ENCODE results near the gene C6orf132. TPM values are rescaled to one million over a fixed set of nuclear protein-coding genes. Genes with fewer than 3 reads are reported as not detected.
A peak's percentile ranks its signal among the peaks of the same experiment; 100 is the strongest.
"Not testable (repeated sequence)": the region's sequence is repeated elsewhere in the genome, so short reads cannot be mapped to it uniquely, and the experiment has no call there.

Gene C6orf132
- total RNA-seq, 1 experiment from 2014 or later = 1.6 TPM

- no peak for DNase-seq (ENCODE audit: low read depth)
- in situ Hi-C loops (cut with HindIII; ENCODE audit: low pct_unique_long_range_greater_than_20kb, low sequenced_read_pairs) = no loop called here
These were observed 21.6 kb upstream of the C6orf132 start for GRCh38 chr6:42163981-42164380.

- DNase-seq (ENCODE audit: low read depth) = no peak
- in situ Hi-C loops (cut with HindIII; ENCODE audit: low pct_unique_long_range_greater_than_20kb, low sequenced_read_pairs) = no loop called here
These were observed 20.4 kb upstream of the C6orf132 start for GRCh38 chr6:42162812-42163211.

- DNase-seq (ENCODE audit: low read depth) = no peak
- in situ Hi-C loops (cut with HindIII; ENCODE audit: low pct_unique_long_range_greater_than_20kb, low sequenced_read_pairs) = no loop called here
These were observed 20.0 kb upstream of the C6orf132 start for GRCh38 chr6:42162384-42162783.

GRCh38 chr6:42159431-42160024 lies 17.1 kb upstream of the C6orf132 start:
- in situ Hi-C loops (cut with HindIII; ENCODE audit: low pct_unique_long_range_greater_than_20kb, low sequenced_read_pairs) = no loop called here
- DNase-seq (ENCODE audit: low read depth) = no peak

- in situ Hi-C loops (cut with HindIII; ENCODE audit: low pct_unique_long_range_greater_than_20kb, low sequenced_read_pairs) = no loop called here
These were observed 16.2 kb upstream of the C6orf132 start for GRCh38 chr6:42158631-42159030.

GRCh38 chr6:42158011-42158410 lies 15.6 kb upstream of the C6orf132 start:
- in situ Hi-C loops (cut with HindIII; ENCODE audit: low pct_unique_long_range_greater_than_20kb, low sequenced_read_pairs) = no loop called here
- no peak for DNase-seq (ENCODE audit: low read depth)

More at GRCh38 chr6:42158631-42159030, 16.2 kb upstream of the C6orf132 start:
- no peak for DNase-seq (ENCODE audit: low read depth)

GRCh38 chr6:42156638-42157037 lies 14.2 kb upstream of the C6orf132 start:
- in situ Hi-C loops (cut with HindIII; ENCODE audit: low pct_unique_long_range_greater_than_20kb, low sequenced_read_pairs) = no loop called here
- DNase-seq (ENCODE audit: low read depth) = no peak

- in situ Hi-C loops (cut with HindIII; ENCODE audit: low pct_unique_long_range_greater_than_20kb, low sequenced_read_pairs) = no loop called here
- DNase-seq (ENCODE audit: low read depth) = no peak
These were observed 12.9 kb upstream of the C6orf132 start for GRCh38 chr6:42155293-42155692.

- in situ Hi-C loops (cut with HindIII; ENCODE audit: low pct_unique_long_range_greater_than_20kb, low sequenced_read_pairs) = no loop called here
- no peak for DNase-seq (ENCODE audit: low read depth)
These were observed 12.2 kb upstream of the C6orf132 start for GRCh38 chr6:42154461-42155209.

GRCh38 chr6:42153921-42154320 lies 11.5 kb upstream of the C6orf132 start:
- no peak for DNase-seq (ENCODE audit: low read depth)
- in situ Hi-C loops (cut with HindIII; ENCODE audit: low pct_unique_long_range_greater_than_20kb, low sequenced_read_pairs) = no loop called here

GRCh38 chr6:42152528-42153213 lies 10.3 kb upstream of the C6orf132 start:
- in situ Hi-C loops (cut with HindIII; ENCODE audit: low pct_unique_long_range_greater_than_20kb, low sequenced_read_pairs); DNase-seq (ENCODE audit: low read depth): not testable (repeated sequence)

GRCh38 chr6:42152024-42152423 lies 9.6 kb upstream of the C6orf132 start:
- no peak for DNase-seq (ENCODE audit: low read depth)
- in situ Hi-C loops (cut with HindIII; ENCODE audit: low pct_unique_long_range_greater_than_20kb, low sequenced_read_pairs) = no loop called here

GRCh38 chr6:42150254-42150653 lies 7.8 kb upstream of the C6orf132 start:
- in situ Hi-C loops (cut with HindIII; ENCODE audit: low pct_unique_long_range_greater_than_20kb, low sequenced_read_pairs) = no loop called here
- no peak for DNase-seq (ENCODE audit: low read depth)

- in situ Hi-C loops (cut with HindIII; ENCODE audit: low pct_unique_long_range_greater_than_20kb, low sequenced_read_pairs) = no loop called here
- DNase-seq (ENCODE audit: low read depth) = no peak
These were observed 5.6 kb upstream of the C6orf132 start for GRCh38 chr6:42148058-42148457.

GRCh38 chr6:42147138-42147562 lies 4.7 kb upstream of the C6orf132 start:
- in situ Hi-C loops (cut with HindIII; ENCODE audit: low pct_unique_long_range_greater_than_20kb, low sequenced_read_pairs) = no loop called here
- DNase-seq (ENCODE audit: low read depth) = no peak

- no peak for DNase-seq (ENCODE audit: low read depth)
- in situ Hi-C loops (cut with HindIII; ENCODE audit: low pct_unique_long_range_greater_than_20kb, low sequenced_read_pairs) = no loop called here
These were observed 760 bp downstream of the C6orf132 start for GRCh38 chr6:42141603-42142117.

- in situ Hi-C loops (cut with HindIII; ENCODE audit: low pct_unique_long_range_greater_than_20kb, low sequenced_read_pairs) = no loop called here
- no peak for DNase-seq (ENCODE audit: low read depth)
These were observed 1.4 kb downstream of the C6orf132 start for GRCh38 chr6:42140756-42141602.

- in situ Hi-C loops (cut with HindIII; ENCODE audit: low pct_unique_long_range_greater_than_20kb, low sequenced_read_pairs) = no loop called here
- peak; percentile 76 for DNase-seq (ENCODE audit: low read depth)
These were observed 2.4 kb downstream of the C6orf132 start for GRCh38 chr6:42140032-42140431.
